Measurements from ENCODE around the gene WIPF2. TPM values are rescaled to one million over a fixed set of nuclear protein-coding genes. Genes with fewer than 3 reads are reported as not detected.

Gene WIPF2
- total RNA-seq, 2 donors from 2014 or later = 22.5 to 25.3 TPM

- Mint-ChIP-seq H3K4me1 (peaks cover 3% of the 10 kb centered on the region), H3K27ac (no peak overlapping the region), H3K27me3 (ENCODE audit: insufficient read depth) (no peaks in the 10 kb centered on the region), H3K4me3 (peak overlapping the region; percentile 38), H3K36me3 (ENCODE audit: low read depth) (peaks cover 25% of the 10 kb centered on the region), H3K9me3 (no peaks in the 10 kb centered on the region)
- Histone ChIP-seq H3K36me3 (ENCODE audit: control insufficient read depth, insufficient read depth, low read length) (peaks cover 27% of the 10 kb centered on the region), H3K27me3 (ENCODE audit: control insufficient read depth, insufficient read depth, low read length, poor library complexity, severe bottlenecking) (no peaks in the 10 kb centered on the region), H3K9me3 (ENCODE audit: control insufficient read depth, low read length) (no peaks in the 10 kb centered on the region), H3K4me1 (ENCODE audit: control insufficient read depth, insufficient read depth, low read length) (peaks cover 5% of the 10 kb centered on the region), H3K9ac (ENCODE audit: extremely low read depth, low read length, poor library complexity, severe bottlenecking) (no peak overlapping the region), H3K4me3 (ENCODE audit: low read length) (no peak overlapping the region), H3K27ac (ENCODE audit: low read depth, low read length) (no peak overlapping the region)
- peak; percentile 92 for DNase-seq
- TF ChIP-seq, protein P1, sequence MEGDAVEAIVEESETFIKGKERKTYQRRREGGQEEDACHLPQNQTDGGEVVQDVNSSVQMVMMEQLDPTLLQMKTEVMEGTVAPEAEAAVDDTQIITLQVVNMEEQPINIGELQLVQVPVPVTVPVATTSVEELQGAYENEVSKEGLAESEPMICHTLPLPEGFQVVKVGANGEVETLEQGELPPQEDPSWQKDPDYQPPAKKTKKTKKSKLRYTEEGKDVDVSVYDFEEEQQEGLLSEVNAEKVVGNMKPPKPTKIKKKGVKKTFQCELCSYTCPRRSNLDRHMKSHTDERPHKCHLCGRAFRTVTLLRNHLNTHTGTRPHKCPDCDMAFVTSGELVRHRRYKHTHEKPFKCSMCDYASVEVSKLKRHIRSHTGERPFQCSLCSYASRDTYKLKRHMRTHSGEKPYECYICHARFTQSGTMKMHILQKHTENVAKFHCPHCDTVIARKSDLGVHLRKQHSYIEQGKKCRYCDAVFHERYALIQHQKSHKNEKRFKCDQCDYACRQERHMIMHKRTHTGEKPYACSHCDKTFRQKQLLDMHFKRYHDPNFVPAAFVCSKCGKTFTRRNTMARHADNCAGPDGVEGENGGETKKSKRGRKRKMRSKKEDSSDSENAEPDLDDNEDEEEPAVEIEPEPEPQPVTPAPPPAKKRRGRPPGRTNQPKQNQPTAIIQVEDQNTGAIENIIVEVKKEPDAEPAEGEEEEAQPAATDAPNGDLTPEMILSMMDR (conservative IDR thresholded peaks at IDR 0.05) = peak; percentile 47
- WGBS, 2 experiments (ENCODE audit: insufficient coverage in 1 of 2, insufficient read length in 1 of 2) = 32 to 58% methylated on average over 16 to 46 of the region's 46 CpGs
Observed at GRCh38 chr17:40178021-40178601, 41.0 kb upstream of the WIPF2 start.

- no peak overlapping the region for H3K4me3 ChIP-seq (ENCODE audit: low read length)
- Mint-ChIP-seq H3K36me3 (ENCODE audit: low read depth) (peaks cover 20% of the 10 kb centered on the region), H3K4me3 (peak overlapping the region; percentile 38), H3K9me3 (no peaks in the 10 kb centered on the region), H3K27ac (no peak overlapping the region), H3K4me1 (peaks cover 3% of the 10 kb centered on the region), H3K27me3 (ENCODE audit: insufficient read depth) (no peaks in the 10 kb centered on the region)
- TF ChIP-seq, protein P1 (conservative IDR thresholded peaks at IDR 0.05) = no peak
- no peaks in the 10 kb centered on the region for H3K9me3 ChIP-seq (ENCODE audit: control insufficient read depth, low read length)
- H3K27ac ChIP-seq (ENCODE audit: low read depth, low read length) = no peak overlapping the region
- H3K4me1 ChIP-seq (ENCODE audit: control insufficient read depth, insufficient read depth, low read length) = peaks cover 5% of the 10 kb centered on the region
- no peaks in the 10 kb centered on the region for H3K27me3 ChIP-seq (ENCODE audit: control insufficient read depth, insufficient read depth, low read length, poor library complexity, severe bottlenecking)
- 87 to 97% methylated on average over 3 to 7 of the region's 7 CpGs for WGBS, 2 experiments (ENCODE audit: insufficient coverage in 1 of 2, insufficient read length in 1 of 2)
- no peak overlapping the region for H3K9ac ChIP-seq (ENCODE audit: extremely low read depth, low read length, poor library complexity, severe bottlenecking)
- H3K36me3 ChIP-seq (ENCODE audit: control insufficient read depth, insufficient read depth, low read length) = peaks cover 22% of the 10 kb centered on the region
- no peak for DNase-seq
Observed at GRCh38 chr17:40178660-40179059, 40.4 kb upstream of the WIPF2 start.

- TF ChIP-seq, protein P1 (conservative IDR thresholded peaks at IDR 0.05) = no peak
- H3K36me3 ChIP-seq (ENCODE audit: control insufficient read depth, insufficient read depth, low read length) = peaks cover 10% of the 10 kb centered on the region
- H3K9me3 ChIP-seq (ENCODE audit: control insufficient read depth, low read length) = no peaks in the 10 kb centered on the region
- Mint-ChIP-seq H3K27me3 (ENCODE audit: insufficient read depth) (no peaks in the 10 kb centered on the region), H3K9me3 (no peaks in the 10 kb centered on the region), H3K27ac (peak overlapping the region; percentile 49), H3K36me3 (ENCODE audit: low read depth) (peaks cover 12% of the 10 kb centered on the region), H3K4me1 (peaks cover 3% of the 10 kb centered on the region), H3K4me3 (peak overlapping the region; percentile 17)
- peak; percentile 76 for DNase-seq
- 78 to 81% methylated on average over 4 to 6 of the region's 6 CpGs for WGBS, 2 experiments (ENCODE audit: insufficient coverage in 1 of 2, insufficient read length in 1 of 2)
- H3K4me3 ChIP-seq (ENCODE audit: low read length) = no peak overlapping the region
- H3K27ac ChIP-seq (ENCODE audit: low read depth, low read length) = no peak overlapping the region
- no peaks in the 10 kb centered on the region for H3K27me3 ChIP-seq (ENCODE audit: control insufficient read depth, insufficient read depth, low read length, poor library complexity, severe bottlenecking)
- H3K9ac ChIP-seq (ENCODE audit: extremely low read depth, low read length, poor library complexity, severe bottlenecking) = no peak overlapping the region
- peaks cover 5% of the 10 kb centered on the region for H3K4me1 ChIP-seq (ENCODE audit: control insufficient read depth, insufficient read depth, low read length)
Observed at GRCh38 chr17:40179923-40180659, 39.0 kb upstream of the WIPF2 start.
